Bronchial epithelial cell (primary cell): ENCODE measurements around the gene ATP2C1. TPM values are rescaled to one million over a fixed set of nuclear protein-coding genes. Genes with fewer than 3 reads are reported as not detected.

Source experiments
- DNase-seq: peaks from one replicate; pipeline ENCODE4 v3.0.0-alpha.2; 2010; ENCODE audit warnings: low read depth
- FAIRE-seq: peaks from 2 replicates; lab custom pipeline; 2011; peaks lifted over from hg19 to GRCh38; lab: Jason Lieb, UNC
- H3K27me3 ChIP-seq: 2 replicates; pipeline ENCODE4 v1.5.1; 2011; ENCODE audit warnings: low read length; ENCODE audit not compliant: control insufficient read depth, insufficient read depth
- H3K36me3 ChIP-seq: 2 replicates; pipeline ENCODE4 v1.5.1; 2011; ENCODE audit warnings: low read length; ENCODE audit not compliant: control insufficient read depth, insufficient read depth
- H3K4me3 ChIP-seq: 2 replicates; pipeline ENCODE4 v1.5.1; 2011; ENCODE audit warnings: mild to moderate bottlenecking, low read depth, low read length, control low read depth
- total RNA-seq: library from RNA; depleted of rRNA; stranded (reverse); fragments of >200 nt; gene quantifications from 2 replicates; pipeline ENCODE4 v1.2.1, GENCODE V29; 2014
- TF ChIP-seq, protein P1 (sequence below): IDR thresholded peaks from 2 replicates; pipeline ENCODE4 v1.5.1; 2011; ENCODE audit warnings: mild to moderate bottlenecking, moderate library complexity, low read length, control low read depth, inconsistent platforms; ENCODE audit not compliant: insufficient read depth, severe bottlenecking

ATP2C1 gene
- total RNA-seq, 1 donor from 2014 or later = 96.9 TPM

DNA sequence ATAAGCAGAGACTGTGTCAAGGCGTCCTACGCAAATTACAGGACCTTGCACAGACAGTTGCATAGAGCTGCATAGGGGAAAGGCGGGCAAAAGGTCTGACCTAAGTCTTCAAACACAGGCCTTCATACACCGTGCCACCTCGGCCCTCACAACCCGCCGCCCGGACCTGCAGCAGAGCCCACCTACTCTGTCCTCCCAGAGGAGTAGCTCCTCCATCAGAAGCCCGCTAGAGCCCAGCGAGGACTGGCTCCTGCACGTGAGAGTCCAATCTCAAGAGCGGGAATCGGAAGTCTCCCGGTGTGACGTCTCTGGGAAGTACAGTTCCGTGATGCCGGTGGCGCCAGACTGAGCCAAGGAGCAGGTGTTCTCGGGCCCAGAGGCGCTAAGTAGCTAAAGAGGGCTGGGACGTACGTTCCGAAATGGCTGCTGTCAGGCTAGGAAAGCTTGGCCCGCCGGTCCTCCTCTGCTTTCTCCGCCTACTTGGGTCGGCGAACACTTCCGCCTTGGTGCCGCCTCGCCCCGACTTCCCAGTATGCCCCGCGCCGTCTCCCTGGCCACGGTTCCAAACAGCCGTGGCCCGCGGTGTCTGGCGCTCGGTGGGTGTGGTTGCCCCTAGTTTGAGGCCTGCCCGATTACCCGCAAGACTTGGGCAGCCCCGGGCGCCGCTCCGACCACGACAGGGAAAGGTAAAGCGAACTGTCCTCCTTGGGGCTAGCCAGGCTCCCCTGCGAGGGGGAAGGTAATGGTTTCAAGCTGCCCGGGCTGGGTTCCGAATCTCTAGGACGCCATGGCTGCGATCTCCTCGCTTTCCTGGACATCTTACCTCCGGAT is 132.7 kb downstream of the ATP2C1 start, which contains the start of the genes ASTE1 and NEK11:
Gene ASTE1, minus strand, starts transcription at position 505 of the 831 bp plus-strand sequence. CDS start 1,519 bp downstream, outside the sequence.
Gene NEK11, plus strand, starts transcription at position 557 of the 831 bp plus-strand sequence. CDS start 2,832 bp downstream, outside the sequence.
- FAIRE-seq (no peak), DNase-seq (peak; percentile 75)
- peak within 1 kb of the TSS; percentile 69 for H3K4me3 ChIP-seq
- no peaks in the 10 kb centered on the region for H3K27me3 ChIP-seq
- no peaks in the 10 kb centered on the region for H3K36me3 ChIP-seq
- TF ChIP-seq, protein P1, sequence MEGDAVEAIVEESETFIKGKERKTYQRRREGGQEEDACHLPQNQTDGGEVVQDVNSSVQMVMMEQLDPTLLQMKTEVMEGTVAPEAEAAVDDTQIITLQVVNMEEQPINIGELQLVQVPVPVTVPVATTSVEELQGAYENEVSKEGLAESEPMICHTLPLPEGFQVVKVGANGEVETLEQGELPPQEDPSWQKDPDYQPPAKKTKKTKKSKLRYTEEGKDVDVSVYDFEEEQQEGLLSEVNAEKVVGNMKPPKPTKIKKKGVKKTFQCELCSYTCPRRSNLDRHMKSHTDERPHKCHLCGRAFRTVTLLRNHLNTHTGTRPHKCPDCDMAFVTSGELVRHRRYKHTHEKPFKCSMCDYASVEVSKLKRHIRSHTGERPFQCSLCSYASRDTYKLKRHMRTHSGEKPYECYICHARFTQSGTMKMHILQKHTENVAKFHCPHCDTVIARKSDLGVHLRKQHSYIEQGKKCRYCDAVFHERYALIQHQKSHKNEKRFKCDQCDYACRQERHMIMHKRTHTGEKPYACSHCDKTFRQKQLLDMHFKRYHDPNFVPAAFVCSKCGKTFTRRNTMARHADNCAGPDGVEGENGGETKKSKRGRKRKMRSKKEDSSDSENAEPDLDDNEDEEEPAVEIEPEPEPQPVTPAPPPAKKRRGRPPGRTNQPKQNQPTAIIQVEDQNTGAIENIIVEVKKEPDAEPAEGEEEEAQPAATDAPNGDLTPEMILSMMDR = no peak

DNA sequence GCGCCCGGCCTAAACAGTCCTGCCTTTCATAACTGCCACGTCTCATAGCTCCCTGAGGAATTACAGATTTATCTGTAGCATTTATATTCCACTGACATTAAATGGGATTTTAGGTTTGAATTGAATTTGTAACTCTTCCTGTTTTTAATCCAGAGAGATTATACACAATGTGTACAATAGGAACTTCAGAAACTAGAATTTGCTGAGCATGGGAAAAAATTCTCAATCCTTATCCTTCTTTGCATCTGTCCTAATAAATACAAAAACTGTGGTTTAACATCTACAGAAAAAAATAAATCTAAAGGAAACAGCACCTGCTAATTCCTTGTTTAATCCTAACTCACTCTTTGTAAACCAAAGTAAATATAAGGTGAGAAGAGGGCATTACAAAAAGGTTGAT is 135.0 kb downstream of the ATP2C1 start:
- H3K27me3 ChIP-seq = no peaks in the 10 kb centered on the region
- TF ChIP-seq, protein P1 = no peak
- DNase-seq (no peak), FAIRE-seq (no peak)
- no peak overlapping the region for H3K4me3 ChIP-seq
- no peaks in the 10 kb centered on the region for H3K36me3 ChIP-seq

DNA sequence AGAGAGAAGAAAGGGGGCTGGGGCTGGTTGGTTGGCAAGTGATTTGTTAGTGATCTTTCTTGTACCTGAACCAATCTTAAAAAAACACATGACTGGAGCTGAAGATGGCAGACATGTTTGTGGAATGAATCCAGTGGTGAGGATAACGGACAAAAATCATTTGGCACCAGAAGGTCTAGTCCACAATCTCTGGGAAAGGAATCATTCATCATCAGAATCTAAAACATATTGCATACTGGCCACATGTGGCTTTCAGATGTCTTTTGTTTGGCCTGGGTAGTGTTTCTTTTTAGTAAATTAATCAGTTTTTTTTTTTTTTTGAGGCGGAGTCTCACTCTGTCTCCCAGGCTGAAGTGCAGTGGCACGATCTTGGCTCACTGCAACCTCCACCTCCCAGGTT is 137.8 kb downstream of the ATP2C1 start:
- Histone ChIP-seq H3K4me3 (no peak overlapping the region), H3K27me3 (no peaks in the 10 kb centered on the region), H3K36me3 (no peaks in the 10 kb centered on the region)
- FAIRE-seq (no peak), DNase-seq (no peak)
- TF ChIP-seq, protein P1 = no peak

DNA sequence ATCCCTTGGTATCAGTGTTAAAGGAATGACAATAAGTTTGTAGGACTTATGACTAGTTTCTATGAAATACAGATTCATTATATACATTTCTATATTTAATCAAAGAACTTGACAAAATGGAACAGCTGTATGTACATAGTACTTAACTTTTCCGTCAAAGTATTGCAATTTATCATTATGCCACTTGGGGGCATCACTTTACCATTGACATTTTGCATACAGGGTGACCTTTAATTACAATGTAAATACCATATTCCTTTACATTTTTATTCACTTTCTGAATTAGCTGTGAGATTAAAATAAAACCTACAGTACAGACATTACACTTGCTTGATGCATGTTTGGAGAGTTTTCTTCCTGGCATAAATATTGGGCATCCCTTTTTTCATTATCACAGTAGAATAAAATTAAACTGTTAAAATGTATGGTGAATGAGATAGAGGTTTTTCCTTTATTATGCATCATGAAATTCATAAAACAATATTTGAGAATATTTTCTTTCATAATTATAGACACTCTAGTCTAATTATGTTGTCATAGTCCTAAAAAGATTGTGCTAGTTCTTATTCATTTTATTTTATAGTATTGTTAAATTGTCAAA is 139.7 kb downstream of the ATP2C1 start:
- DNase-seq (peak; percentile 66), FAIRE-seq (no peak)
- no peaks in the 10 kb centered on the region for H3K27me3 ChIP-seq
- TF ChIP-seq, protein P1 = peak; percentile 37
- no peak overlapping the region for H3K4me3 ChIP-seq
- no peaks in the 10 kb centered on the region for H3K36me3 ChIP-seq

DNA sequence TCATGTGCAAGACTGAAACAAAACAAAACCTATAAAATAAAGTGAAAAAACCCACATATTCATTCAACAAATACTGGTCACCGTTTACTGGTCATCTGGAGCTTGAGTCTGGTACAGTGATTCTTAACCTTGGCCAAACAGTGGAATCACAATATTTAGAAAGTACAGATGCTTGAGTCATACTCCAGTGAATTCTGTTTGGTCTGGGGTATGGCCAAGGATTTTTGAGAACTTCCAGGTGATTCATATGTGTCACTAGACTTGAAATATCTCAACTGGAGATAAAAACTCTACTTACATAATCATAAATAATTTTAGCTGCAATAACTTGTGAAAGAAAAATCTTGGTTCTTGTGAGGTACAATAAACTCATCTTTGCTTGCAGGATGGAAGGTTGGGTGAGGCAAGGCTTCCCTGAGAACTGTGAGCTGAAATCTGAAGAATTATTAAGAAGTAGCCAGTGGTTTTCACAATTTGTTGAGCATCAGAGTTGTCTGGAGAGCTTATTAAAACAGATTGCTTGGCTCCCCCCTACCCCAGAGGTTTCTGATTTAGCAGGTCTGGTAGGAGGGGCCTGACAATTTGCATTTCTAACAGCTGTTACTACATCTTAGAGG is 142.4 kb downstream of the ATP2C1 start:
- peak; percentile 55 for DNase-seq
- TF ChIP-seq, protein P1 = no peak
- H3K27me3 ChIP-seq = no peaks in the 10 kb centered on the region
- H3K36me3 ChIP-seq = no peaks in the 10 kb centered on the region
- no peak overlapping the region for H3K4me3 ChIP-seq
- no peak for FAIRE-seq
